ENCODE data around the gene RNF13.
A peak's percentile ranks its signal among the peaks of the same experiment; 100 is the strongest.

DNA sequence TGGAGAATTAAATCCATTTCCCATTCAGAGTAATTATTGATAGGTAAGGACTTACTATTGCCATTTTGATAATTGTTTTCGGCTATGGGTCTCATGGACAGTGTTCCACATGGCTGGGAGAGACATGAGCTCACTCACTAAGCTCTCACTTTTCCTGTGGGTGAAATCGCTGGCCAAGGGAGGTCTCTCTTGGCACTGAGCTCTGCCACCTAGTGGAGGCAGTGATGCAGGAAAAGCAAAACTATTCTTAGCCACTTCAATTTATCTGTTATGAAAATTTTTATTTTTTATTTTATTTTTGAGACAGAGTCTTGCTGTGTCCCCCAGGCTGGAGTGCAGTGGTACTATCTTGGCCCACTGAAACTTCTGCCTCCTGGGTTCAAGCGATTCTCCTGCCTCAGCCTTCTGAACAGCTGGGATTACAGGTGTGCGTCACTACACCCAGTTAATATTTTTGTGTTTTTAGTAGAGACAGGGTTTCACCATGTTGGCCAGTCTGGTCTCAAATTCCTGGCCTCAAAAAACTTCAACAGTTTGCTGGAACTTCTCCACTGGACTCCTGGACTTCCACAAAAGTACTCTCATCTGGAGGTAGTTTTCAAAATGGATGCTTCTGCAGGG lies 4.7 kb upstream of the RNF13 start:
- TF ChIP-seq, protein P1, sequence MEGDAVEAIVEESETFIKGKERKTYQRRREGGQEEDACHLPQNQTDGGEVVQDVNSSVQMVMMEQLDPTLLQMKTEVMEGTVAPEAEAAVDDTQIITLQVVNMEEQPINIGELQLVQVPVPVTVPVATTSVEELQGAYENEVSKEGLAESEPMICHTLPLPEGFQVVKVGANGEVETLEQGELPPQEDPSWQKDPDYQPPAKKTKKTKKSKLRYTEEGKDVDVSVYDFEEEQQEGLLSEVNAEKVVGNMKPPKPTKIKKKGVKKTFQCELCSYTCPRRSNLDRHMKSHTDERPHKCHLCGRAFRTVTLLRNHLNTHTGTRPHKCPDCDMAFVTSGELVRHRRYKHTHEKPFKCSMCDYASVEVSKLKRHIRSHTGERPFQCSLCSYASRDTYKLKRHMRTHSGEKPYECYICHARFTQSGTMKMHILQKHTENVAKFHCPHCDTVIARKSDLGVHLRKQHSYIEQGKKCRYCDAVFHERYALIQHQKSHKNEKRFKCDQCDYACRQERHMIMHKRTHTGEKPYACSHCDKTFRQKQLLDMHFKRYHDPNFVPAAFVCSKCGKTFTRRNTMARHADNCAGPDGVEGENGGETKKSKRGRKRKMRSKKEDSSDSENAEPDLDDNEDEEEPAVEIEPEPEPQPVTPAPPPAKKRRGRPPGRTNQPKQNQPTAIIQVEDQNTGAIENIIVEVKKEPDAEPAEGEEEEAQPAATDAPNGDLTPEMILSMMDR (IDR thresholded peaks at IDR 0.05) = peak; percentile 35 to 41 (median 39)
- TF ChIP-seq EP300 (IDR thresholded peaks at IDR 0.05) (no peak), POLR2A (IDR thresholded peaks at IDR 0.05) (no peak)
